Activated naive CD4-positive, alpha-beta T cell treated with anti-CD3 and anti-CD28 coated beads, Interleukin-2, amount 10 ng/mL, durations not matched to agents 7 days and 5 days (primary cell): ENCODE data around the gene BCAS3.
A peak's percentile ranks its signal among the peaks of the same experiment; 100 is the strongest.

ENCODE experiments used
- CTCF ChIA-PET: fragments of 350-600 bp; sonication (Branson Sonifier 250); formaldehyde crosslinking; loops from one replicate; lab custom pipeline; 2021; ENCODE audit warnings: antibody characterized with exemption; lab: Charles Lee
- DNase-seq: peaks from one replicate; pipeline ENCODE4 v3.0.0-alpha.2; 2020
- H3K27ac Mint-ChIP-seq: one replicate; pipeline ENCODE4 v1.8.0; 2021; ENCODE audit warnings: mild to moderate bottlenecking, moderate library complexity, mixed read lengths
- H3K27me3 Mint-ChIP-seq: one replicate; pipeline ENCODE4 v1.8.0; 2021; ENCODE audit warnings: mild to moderate bottlenecking, mixed read lengths
- H3K36me3 Mint-ChIP-seq: one replicate; pipeline ENCODE4 v1.8.0; 2021; ENCODE audit warnings: mixed read lengths
- H3K4me1 Mint-ChIP-seq: one replicate; pipeline ENCODE4 v1.8.0; 2021; ENCODE audit warnings: mixed read lengths
- H3K4me3 Mint-ChIP-seq: one replicate; pipeline ENCODE4 v1.8.0; 2021; ENCODE audit warnings: mild to moderate bottlenecking, moderate library complexity, mixed read lengths
- H3K9me3 Mint-ChIP-seq: one replicate; pipeline ENCODE4 v1.8.0; 2021; ENCODE audit warnings: mixed read lengths

Gene BCAS3

GRCh38 chr17:61402073-61402541 is 724.5 kb downstream of the BCAS3 start:
- peaks cover 34% of the 10 kb centered on the region for H3K4me1 Mint-ChIP-seq
- no peaks in the 10 kb centered on the region for H3K9me3 Mint-ChIP-seq
- H3K27ac Mint-ChIP-seq: no peak overlapping the region
- peaks cover 100% of the 10 kb centered on the region for H3K27me3 Mint-ChIP-seq
- H3K4me3 Mint-ChIP-seq: peak overlapping the region; percentile 38
- DNase-seq: no peak
- peaks cover 6% of the 10 kb centered on the region for H3K36me3 Mint-ChIP-seq
- CTCF ChIA-PET: no interaction called here

DNA sequence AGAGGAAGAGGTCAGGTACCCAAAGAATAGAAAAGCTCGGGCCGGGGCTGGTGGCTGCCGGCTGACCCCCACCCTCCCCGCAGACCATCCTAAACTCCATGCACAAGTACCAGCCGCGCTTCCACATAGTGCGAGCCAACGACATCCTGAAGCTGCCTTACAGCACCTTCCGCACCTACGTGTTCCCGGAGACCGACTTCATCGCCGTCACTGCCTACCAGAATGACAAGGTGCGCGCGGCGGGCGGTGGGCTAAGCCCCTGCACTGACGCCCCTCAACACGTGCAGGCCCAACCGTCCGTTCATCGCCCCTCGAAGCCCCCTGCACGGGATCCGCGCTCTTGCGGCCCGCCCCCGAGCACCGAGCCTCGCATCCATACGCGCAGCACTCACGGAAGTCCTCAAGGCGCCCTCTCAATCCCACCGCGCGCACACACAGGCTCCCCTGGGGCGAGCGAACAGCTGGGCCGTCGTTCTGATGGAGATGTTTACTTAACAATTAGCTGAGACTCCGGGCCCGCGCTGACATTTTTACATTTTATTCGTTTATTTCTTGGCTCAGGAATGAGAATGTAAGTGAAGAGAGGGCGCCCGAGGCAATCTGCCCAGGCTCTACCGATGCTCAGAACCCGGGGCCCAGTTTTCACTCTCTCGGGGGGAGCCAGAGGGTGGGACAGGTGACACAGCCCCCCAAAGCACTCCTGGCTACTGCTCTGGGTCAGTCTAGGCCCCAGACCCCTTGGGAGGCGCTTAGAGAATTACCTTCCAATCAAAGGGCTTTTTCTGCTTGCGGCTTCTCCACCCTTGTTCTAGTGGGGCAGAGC is 725.5 kb downstream of the BCAS3 start:
- no peaks in the 10 kb centered on the region for H3K9me3 Mint-ChIP-seq
- H3K27me3 Mint-ChIP-seq: peaks cover 100% of the 10 kb centered on the region
- H3K4me3 Mint-ChIP-seq: peak overlapping the region; percentile 38
- CTCF ChIA-PET: no interaction called here
- H3K4me1 Mint-ChIP-seq: peaks cover 30% of the 10 kb centered on the region
- DNase-seq: peak; percentile 38
- H3K27ac Mint-ChIP-seq: peak overlapping the region; percentile 88
- peaks cover 4% of the 10 kb centered on the region for H3K36me3 Mint-ChIP-seq

- Mint-ChIP-seq H3K4me3 (peak overlapping the region; percentile 10), H3K36me3 (peaks cover 4% of the 10 kb centered on the region), H3K27me3 (peaks cover 100% of the 10 kb centered on the region), H3K4me1 (peaks cover 29% of the 10 kb centered on the region), H3K9me3 (no peaks in the 10 kb centered on the region), H3K27ac (no peak overlapping the region)
- no peak for DNase-seq
- CTCF ChIA-PET: interaction anchor here (0.6 to 0.8 kb wide), 2 partner anchors 8 to 167 kb away, joined by 3 read pairs; no protein-coding TSS in a partner anchor
These were observed 726.4 kb downstream of the BCAS3 start for GRCh38 chr17:61403801-61404662.

- Mint-ChIP-seq H3K27ac (no peak overlapping the region), H3K9me3 (no peaks in the 10 kb centered on the region), H3K4me3 (no peak overlapping the region), H3K36me3 (peaks cover 4% of the 10 kb centered on the region), H3K4me1 (peaks cover 31% of the 10 kb centered on the region), H3K27me3 (peaks cover 100% of the 10 kb centered on the region)
- no peak for DNase-seq
- CTCF ChIA-PET: interaction anchor here (0.6 to 0.8 kb wide), 3 partner anchors 8 to 168 kb away, joined by 3 read pairs; no protein-coding TSS in a partner anchor
These were observed 726.9 kb downstream of the BCAS3 start for GRCh38 chr17:61404663-61404912.

GRCh38 chr17:61404913-61405685 is 727.4 kb downstream of the BCAS3 start:
- Mint-ChIP-seq H3K4me1 (peaks cover 33% of the 10 kb centered on the region), H3K27ac (no peak overlapping the region)

DNA sequence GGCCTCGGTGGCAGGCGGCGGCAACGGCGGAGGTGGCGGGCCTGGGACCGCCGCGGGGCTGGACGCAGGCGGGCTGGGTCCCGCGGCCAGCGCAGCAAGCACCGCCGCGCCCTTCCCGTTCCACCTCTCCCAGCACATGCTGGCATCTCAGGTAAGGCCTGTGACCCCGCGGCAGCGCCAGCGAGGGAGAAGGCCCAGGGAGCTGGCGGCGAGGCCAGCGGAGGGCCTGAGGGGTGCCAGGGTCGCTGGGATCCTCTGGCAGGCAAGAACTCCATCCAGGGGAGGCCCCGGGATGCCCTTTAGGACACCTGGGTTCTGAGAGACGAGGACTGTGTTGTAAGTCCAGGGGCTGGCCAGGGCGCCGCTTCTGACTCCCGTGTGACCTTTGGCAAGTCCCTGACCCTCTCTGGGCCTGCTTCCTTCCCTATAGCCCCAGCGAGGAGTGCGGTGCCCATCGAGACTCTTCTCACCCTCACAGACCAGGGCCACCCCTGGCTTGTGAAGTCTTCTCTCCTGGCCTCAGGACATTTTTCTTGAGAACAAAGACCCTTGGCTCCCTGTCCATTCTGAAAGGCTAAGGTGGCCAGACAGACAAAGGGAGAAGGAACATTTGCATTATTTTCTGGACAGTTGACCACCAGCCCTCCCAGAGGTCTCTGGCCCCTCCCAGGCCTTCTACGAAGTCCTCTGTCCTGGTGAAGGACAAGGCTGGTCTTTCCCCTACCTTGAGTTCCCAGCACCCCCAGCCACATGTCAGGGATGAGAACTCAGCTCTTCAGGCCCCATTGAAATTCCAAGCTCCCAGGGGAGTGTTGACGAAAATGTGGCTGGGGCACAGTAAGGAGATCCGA is 728.3 kb downstream of the BCAS3 start:
- CTCF ChIA-PET: no interaction called here
- H3K9me3 Mint-ChIP-seq: no peaks in the 10 kb centered on the region
- peaks cover 39% of the 10 kb centered on the region for H3K4me1 Mint-ChIP-seq
- no peak overlapping the region for H3K27ac Mint-ChIP-seq
- H3K4me3 Mint-ChIP-seq: no peak overlapping the region
- peaks cover 4% of the 10 kb centered on the region for H3K36me3 Mint-ChIP-seq
- peaks cover 100% of the 10 kb centered on the region for H3K27me3 Mint-ChIP-seq
- DNase-seq: no peak

More at GRCh38 chr17:61404913-61405685, 727.4 kb downstream of the BCAS3 start:
- no peak for DNase-seq
- CTCF ChIA-PET: interaction anchor here (0.6 to 0.8 kb wide), 4 partner anchors 7 to 168 kb away, joined by 3 read pairs; no protein-coding TSS in a partner anchor
- peaks cover 100% of the 10 kb centered on the region for H3K27me3 Mint-ChIP-seq
- peaks cover 4% of the 10 kb centered on the region for H3K36me3 Mint-ChIP-seq
- H3K4me3 Mint-ChIP-seq: no peak overlapping the region
- no peaks in the 10 kb centered on the region for H3K9me3 Mint-ChIP-seq

DNA sequence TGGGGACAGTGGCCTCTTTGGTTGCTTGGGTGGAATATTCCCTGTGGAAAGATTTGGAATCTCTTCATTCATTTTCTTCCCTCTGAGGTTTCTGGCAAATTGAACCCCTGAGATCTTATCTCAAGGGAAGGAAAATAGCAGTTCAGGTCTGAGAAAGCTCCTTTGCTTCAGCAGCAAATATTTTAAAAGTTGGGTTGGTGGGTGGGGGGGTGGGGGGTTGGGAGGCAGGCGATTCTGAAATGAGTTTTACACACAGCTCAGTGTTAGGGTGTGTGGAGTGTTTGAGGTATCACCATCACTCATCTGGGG is 728.8 kb downstream of the BCAS3 start:
- DNase-seq: no peak
- no peak overlapping the region for H3K27ac Mint-ChIP-seq
- CTCF ChIA-PET: no interaction called here
- H3K4me3 Mint-ChIP-seq: no peak overlapping the region
- peaks cover 4% of the 10 kb centered on the region for H3K36me3 Mint-ChIP-seq
- peaks cover 100% of the 10 kb centered on the region for H3K27me3 Mint-ChIP-seq
- no peaks in the 10 kb centered on the region for H3K9me3 Mint-ChIP-seq
- peaks cover 37% of the 10 kb centered on the region for H3K4me1 Mint-ChIP-seq

DNA sequence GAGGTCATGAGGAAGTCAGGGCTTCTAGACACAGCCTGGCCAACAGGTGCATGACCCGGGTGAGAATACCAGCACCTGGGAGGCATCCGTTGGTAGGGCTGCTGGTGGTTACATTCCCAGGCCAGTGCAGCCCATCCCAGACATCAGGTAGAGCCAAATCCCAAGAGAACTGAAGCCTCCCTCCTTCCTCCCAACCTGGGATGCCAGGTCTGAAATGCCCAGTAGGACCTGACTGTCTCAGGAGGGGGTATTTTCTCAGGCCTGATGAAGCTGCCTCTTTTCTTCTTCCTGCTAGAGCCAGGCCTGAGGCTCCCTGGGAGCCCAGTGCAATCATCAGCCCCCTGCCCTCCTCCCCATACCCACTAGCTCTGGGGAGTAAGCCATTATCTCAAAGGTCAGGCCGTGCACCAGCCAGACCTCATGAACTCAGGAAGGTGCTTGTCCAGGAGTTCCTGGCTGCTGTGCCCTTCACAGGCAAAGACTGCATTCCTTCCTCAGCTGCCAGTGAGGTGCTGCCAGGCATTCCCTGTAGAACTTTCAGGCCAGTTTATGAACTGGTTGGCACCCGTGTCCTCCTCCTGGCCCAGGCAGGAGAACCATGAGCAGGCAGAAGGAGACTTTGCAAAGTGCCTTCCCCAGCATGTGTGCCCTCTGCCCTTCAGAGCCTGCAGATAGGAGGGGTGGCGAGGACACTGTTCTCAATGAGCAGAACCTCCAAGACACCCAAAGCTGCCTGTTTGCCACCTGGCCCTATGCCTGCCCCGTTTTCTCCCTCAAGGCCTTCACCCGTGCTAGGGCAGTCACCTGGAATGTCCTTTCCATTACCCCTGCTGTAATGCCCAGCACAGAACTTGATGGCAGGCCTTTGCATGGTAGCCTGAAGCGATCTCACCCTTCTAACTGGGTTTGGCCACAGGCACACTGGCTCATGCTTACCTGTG is 729.6 kb downstream of the BCAS3 start:
- no peak for DNase-seq
- no peak overlapping the region for H3K4me3 Mint-ChIP-seq

GRCh38 chr17:61408151-61409041 is 730.7 kb downstream of the BCAS3 start:
- CTCF ChIA-PET: interaction anchor here (0.6 to 1.6 kb wide), 2 partner anchors 42 to 215 kb away, joined by 3 read pairs; no protein-coding TSS in a partner anchor
- Mint-ChIP-seq H3K4me3 (peak overlapping the region; percentile 56), H3K27ac (no peak overlapping the region), H3K27me3 (peaks cover 99% of the 10 kb centered on the region), H3K4me1 (peaks cover 31% of the 10 kb centered on the region), H3K36me3 (no peaks in the 10 kb centered on the region), H3K9me3 (no peaks in the 10 kb centered on the region)
- no peak for DNase-seq

More for the DNA sequence above, 729.6 kb downstream of the BCAS3 start:
- CTCF ChIA-PET: no interaction called here
- no peak overlapping the region for H3K27ac Mint-ChIP-seq
- peaks cover 100% of the 10 kb centered on the region for H3K27me3 Mint-ChIP-seq
- peaks cover 4% of the 10 kb centered on the region for H3K36me3 Mint-ChIP-seq
- peaks cover 37% of the 10 kb centered on the region for H3K4me1 Mint-ChIP-seq
- H3K9me3 Mint-ChIP-seq: no peaks in the 10 kb centered on the region

DNA sequence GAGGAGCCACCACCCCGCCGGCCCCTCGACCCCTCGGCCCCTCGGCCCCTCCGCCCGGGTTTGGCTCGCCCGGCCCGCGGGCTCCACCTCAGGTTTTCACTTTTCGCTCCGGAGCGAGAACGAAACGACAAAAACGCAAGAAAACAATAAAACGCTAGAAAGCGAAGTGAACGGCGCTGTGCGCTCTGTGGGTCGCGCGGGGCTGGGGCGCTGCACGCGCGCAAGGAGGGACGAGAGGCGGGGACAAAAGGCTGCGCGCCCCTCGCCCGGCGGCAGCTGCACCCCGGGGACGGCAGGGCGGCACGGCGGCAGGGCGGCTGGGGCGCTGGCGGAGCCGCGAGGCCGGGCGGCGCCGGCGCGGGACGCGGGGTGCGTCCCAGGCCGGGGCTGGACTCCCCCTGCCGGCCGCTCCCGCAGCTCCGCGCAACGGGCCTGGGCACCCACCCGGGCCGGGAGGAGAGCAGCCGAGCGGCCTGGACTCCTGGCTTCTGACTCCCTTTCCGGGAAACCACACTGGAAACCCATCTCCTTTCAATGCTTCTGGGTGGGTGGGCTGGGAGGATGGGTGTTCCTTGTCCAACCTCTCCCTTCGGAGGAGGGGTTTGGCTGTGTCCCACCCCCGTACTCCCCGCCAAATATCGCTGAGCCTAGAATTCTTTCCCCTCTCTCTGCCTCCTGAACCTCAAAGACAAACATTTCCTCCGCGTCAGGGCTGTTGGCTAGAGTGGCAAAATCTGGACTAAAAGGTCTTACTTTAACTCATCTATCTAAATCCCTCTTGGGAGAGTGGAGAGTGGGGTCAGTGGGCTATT is 731.9 kb downstream of the BCAS3 start:
- H3K27ac Mint-ChIP-seq: peak overlapping the region; percentile 58
- no peaks in the 10 kb centered on the region for H3K36me3 Mint-ChIP-seq
- CTCF ChIA-PET: interaction anchor here (0.6 to 1.6 kb wide), 4 partner anchors 15 to 438 kb away, joined by 3 read pairs; no protein-coding TSS in a partner anchor
- peak overlapping the region; percentile 68 for H3K4me3 Mint-ChIP-seq
- H3K9me3 Mint-ChIP-seq: no peaks in the 10 kb centered on the region
- peak; percentile 49 for DNase-seq
- peaks cover 99% of the 10 kb centered on the region for H3K27me3 Mint-ChIP-seq
- peaks cover 23% of the 10 kb centered on the region for H3K4me1 Mint-ChIP-seq
